Measurements from ENCODE around the gene PINLYP. TPM values are rescaled to one million over a fixed set of nuclear protein-coding genes. Genes with fewer than 3 reads are reported as not detected.

PINLYP gene
- total and polyA plus RNA-seq, 2 donors (not counting 3 experiments of a cell fraction or from before 2014, with no cell fraction given): 5.5 TPM

DNA sequence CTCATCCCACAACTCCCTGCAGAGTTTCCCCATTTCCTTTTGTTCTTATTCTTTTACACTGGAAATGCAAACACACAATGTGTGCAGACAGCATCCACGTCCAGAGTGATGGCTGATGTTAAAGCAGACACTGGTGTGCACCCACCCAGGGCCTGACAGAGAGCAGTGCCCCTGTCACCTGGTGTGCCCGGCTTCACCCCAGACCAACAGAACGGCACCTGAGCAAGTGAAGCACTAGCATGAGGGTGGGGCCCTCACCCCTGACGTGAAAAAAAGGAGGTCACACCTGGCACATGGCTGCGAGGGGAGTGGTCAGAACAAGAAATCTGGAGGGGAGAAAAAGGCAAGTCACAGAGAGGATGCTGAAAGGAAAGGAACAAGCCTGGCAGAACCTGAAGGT is 30.3 kb upstream of the PINLYP start:
- TF ChIP-seq FOS (IDR thresholded peaks at IDR 0.05; ENCODE audit: borderline replicate concordance, insufficient read depth, low read length): no peak
- no peak for TF ChIP-seq POLR2AphosphoS5 (IDR thresholded peaks at IDR 0.05; ENCODE audit: insufficient read depth, low read depth, low read length)
- TF ChIP-seq POLR2A (IDR thresholded peaks at IDR 0.05; ENCODE audit: low read depth, low read length): no peak
- TF ChIP-seq, protein P1, sequence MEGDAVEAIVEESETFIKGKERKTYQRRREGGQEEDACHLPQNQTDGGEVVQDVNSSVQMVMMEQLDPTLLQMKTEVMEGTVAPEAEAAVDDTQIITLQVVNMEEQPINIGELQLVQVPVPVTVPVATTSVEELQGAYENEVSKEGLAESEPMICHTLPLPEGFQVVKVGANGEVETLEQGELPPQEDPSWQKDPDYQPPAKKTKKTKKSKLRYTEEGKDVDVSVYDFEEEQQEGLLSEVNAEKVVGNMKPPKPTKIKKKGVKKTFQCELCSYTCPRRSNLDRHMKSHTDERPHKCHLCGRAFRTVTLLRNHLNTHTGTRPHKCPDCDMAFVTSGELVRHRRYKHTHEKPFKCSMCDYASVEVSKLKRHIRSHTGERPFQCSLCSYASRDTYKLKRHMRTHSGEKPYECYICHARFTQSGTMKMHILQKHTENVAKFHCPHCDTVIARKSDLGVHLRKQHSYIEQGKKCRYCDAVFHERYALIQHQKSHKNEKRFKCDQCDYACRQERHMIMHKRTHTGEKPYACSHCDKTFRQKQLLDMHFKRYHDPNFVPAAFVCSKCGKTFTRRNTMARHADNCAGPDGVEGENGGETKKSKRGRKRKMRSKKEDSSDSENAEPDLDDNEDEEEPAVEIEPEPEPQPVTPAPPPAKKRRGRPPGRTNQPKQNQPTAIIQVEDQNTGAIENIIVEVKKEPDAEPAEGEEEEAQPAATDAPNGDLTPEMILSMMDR (IDR thresholded peaks at IDR 0.05; ENCODE audit: extremely low read depth in 1 of 2, insufficient read depth in 1 of 2, low read depth in 1 of 2, low read length in 2 of 2): no peak
- TF ChIP-seq GATA2 (IDR thresholded peaks at IDR 0.05; ENCODE audit: insufficient read depth, insufficient read length, low read depth, low read length): no peak
- TF ChIP-seq, protein P2, sequence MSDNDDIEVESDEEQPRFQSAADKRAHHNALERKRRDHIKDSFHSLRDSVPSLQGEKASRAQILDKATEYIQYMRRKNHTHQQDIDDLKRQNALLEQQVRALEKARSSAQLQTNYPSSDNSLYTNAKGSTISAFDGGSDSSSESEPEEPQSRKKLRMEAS (IDR thresholded peaks at IDR 0.05; ENCODE audit: insufficient read depth, insufficient read length): no peak
- no peak for TF ChIP-seq JUN (IDR thresholded peaks at IDR 0.05; ENCODE audit: borderline replicate concordance, insufficient read depth, insufficient read length, low read depth)
- TF ChIP-seq MYC (IDR thresholded peaks at IDR 0.05; ENCODE audit: low read depth, low read length): no peak
- TF ChIP-seq EZH2 (IDR thresholded peaks at IDR 0.05; ENCODE audit: borderline replicate concordance, low read depth, low read length, severe bottlenecking): no peak
- intact Hi-C loops (cut with micrococcal nuclease): no loop called here
- CTCF ChIA-PET: interaction anchor here (0.6 to 1.9 kb wide), 4 partner anchors 10 to 264 kb away, joined by 3 to 12 read pairs (median 4); partner anchors contain the start of gene ZNF575
- H3K4me2 ChIP-seq (ENCODE audit: insufficient read depth, low read length): no peak overlapping the region
- H3K27me3 ChIP-seq (ENCODE audit: control insufficient read depth in 2 of 2, insufficient read depth in 2 of 2, low read length in 2 of 2): no peaks in the 10 kb centered on the region
- H3K79me2 ChIP-seq (ENCODE audit: control insufficient read depth, insufficient read depth, low read length): no peaks in the 10 kb centered on the region
- H3K9me3 ChIP-seq (replicated peaks; ENCODE audit: control insufficient read depth, insufficient read depth, low read length): no peaks in the 10 kb centered on the region
- H3K36me3 ChIP-seq (ENCODE audit: control insufficient read depth in 2 of 2, extremely low read depth in 1 of 2, insufficient read depth in 2 of 2, low read length in 2 of 2): peaks cover 4 to 30% of the 10 kb centered on the region in 2 experiments
- no peak overlapping the region for H3K4me3 ChIP-seq (replicated peaks in 1 of 3; ENCODE audit: insufficient read depth in 1 of 3, low read depth in 1 of 3, low read length in 3 of 3)
- no peak overlapping the region for H3K27ac ChIP-seq (ENCODE audit: insufficient read depth, low read depth, low read length)
- no peaks in the 10 kb centered on the region for H3K9me1 ChIP-seq (replicated peaks; ENCODE audit: control insufficient read depth, extremely low read depth, insufficient read depth, low read length)
- POLR2A ChIA-PET: no interaction called here
- no peaks in the 10 kb centered on the region for H4K20me1 ChIP-seq (replicated peaks; ENCODE audit: control insufficient read depth, extremely low read depth, insufficient read depth, low read length)
- no peak overlapping the region for H2AFZ ChIP-seq (ENCODE audit: low read depth, low read length)
- no peaks in the 10 kb centered on the region for H3K4me1 ChIP-seq (ENCODE audit: control insufficient read depth, extremely low read depth, insufficient read depth, low read length)
- DNase-seq (ENCODE audit: low read depth, low spot score) (no peak), FAIRE-seq (no peak)
- BruUV-seq (replicated peaks): no TSS peak
- dilution Hi-C loops (cut with MboI; ENCODE audit: extremely low pct_ligation_motif_present, low sequenced_read_pairs): no loop called here
- H3K9ac ChIP-seq (replicated peaks; ENCODE audit: extremely low read depth, insufficient read depth, low read length): no peak overlapping the region

All from endothelial cell of umbilical vein (primary cell).